HUES48 (cell line): Measurements from ENCODE around the gene SKA2.
"Not testable (repeated sequence)": the region's sequence is repeated elsewhere in the genome, so short reads cannot be mapped to it uniquely, and the experiment has no call there.

ENCODE experiments used
- H3K27ac ChIP-seq: one replicate; pipeline ENCODE4 v1.7.0; 2013; ENCODE audit warnings: low read depth, low read length, inconsistent platforms
- H3K27me3 ChIP-seq: 2 replicates; pipeline ENCODE4 v1.6.1; 2013; ENCODE audit warnings: mild to moderate bottlenecking, low read length; ENCODE audit not compliant: control insufficient read depth, insufficient read depth
- H3K36me3 ChIP-seq: 2 replicates; pipeline ENCODE4 v1.6.1; 2013; ENCODE audit warnings: low read length; ENCODE audit not compliant: control insufficient read depth, insufficient read depth
- H3K4me1 ChIP-seq: 2 replicates; pipeline ENCODE4 v1.6.1; 2013; ENCODE audit warnings: mild to moderate bottlenecking, low read length; ENCODE audit not compliant: control insufficient read depth, insufficient read depth
- H3K4me3 ChIP-seq: 2 replicates; pipeline ENCODE4 v1.5.1; 2013; ENCODE audit warnings: mild to moderate bottlenecking, low read depth, low read length
- H3K9ac ChIP-seq: 2 replicates; pipeline ENCODE4 v1.6.1; 2013; ENCODE audit warnings: mild to moderate bottlenecking, low read depth, low read length, moderate library complexity
- H3K9me3 ChIP-seq: 2 replicates; pipeline ENCODE4 v1.6.1; 2013; ENCODE audit warnings: low read length; ENCODE audit not compliant: control insufficient read depth, insufficient read depth

Gene SKA2

DNA sequence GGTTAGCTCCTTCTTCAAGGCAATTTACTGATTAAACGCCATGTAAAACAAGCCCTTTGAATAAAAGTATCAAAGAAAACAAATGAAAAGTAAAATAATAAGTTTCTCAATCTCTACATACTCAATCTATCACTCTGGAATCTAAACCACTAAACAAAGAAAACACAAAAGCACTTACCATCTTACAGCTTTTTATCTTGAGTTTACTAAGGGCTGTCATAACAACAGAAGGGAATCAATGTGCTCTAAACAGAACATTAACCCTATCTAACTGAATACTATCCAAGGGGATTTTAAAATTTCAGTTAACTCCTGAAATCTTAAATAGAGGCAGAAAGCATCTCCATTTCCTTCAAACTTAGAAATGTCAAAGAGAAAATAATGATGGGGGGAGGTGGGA, 3.4 kb downstream of the SKA2 start:
- Histone ChIP-seq H3K27me3 (no peaks in the 10 kb centered on the region), H3K36me3 (no peaks in the 10 kb centered on the region), H3K4me1 (peaks cover 26% of the 10 kb centered on the region), H3K4me3 (peak overlapping the region; percentile 24; the same call in 1 of the 2 replicates), H3K27ac (no peak overlapping the region), H3K9me3 (no peaks in the 10 kb centered on the region), H3K9ac (no peak overlapping the region; the same call in 1 of the 2 replicates)

DNA sequence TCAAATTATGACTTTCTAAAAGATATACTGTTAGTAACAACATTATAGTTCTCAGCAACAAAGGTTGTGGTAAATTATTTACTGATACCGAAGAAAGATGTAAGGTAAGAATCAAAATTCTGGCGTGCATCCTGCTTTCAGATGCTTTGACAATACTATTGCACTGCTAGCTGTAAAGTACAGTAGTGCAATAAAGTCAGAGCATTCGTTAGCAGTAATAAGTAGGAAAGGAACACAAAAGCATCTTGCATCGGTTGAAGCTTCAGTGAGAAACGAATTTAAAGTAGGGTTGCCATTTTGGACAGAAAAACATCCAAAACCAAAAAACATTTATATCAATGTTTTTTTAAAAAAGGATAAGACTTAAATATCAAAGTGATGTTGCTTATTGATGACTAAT, 4.0 kb downstream of the SKA2 start:
- Histone ChIP-seq H3K9me3 (no peaks in the 10 kb centered on the region), H3K9ac (no peak overlapping the region), H3K36me3 (no peaks in the 10 kb centered on the region), H3K4me1 (peaks cover 26% of the 10 kb centered on the region), H3K4me3 (no peak overlapping the region), H3K27me3 (no peaks in the 10 kb centered on the region), H3K27ac (no peak overlapping the region)

DNA sequence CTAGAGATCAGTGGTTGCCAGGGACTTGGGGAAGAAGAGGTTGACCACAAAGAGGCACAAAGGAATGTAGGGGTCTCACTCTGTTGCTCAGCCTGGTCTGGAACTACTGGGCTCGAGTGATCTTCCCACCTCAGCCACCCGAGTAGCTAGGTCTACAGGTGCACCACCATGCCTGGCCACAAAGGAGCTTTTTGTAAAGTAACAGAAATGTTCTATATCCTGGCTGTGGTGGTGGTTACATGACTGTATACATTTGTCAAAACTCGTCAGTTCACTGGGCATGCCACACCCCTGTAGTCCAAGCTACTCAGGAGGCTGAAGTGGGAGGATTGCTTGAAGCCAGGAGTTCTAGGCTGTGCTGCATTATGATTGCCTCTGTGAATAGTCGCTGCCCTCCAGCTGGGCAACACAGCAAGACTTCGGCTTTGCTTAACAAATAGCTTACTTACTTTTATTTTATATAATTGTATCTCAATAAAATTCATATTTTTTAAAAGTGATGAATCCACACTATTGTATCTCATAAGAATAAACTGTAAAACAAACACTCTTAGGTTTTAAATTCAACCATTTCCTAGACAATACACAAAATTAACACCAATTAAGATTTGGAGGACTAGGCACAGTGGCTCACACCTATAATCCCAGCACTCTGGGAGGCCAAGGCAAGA, 5.0 kb downstream of the SKA2 start:
- H3K27ac ChIP-seq: no peak overlapping the region
- H3K36me3 ChIP-seq: no peaks in the 10 kb centered on the region
- H3K27me3 ChIP-seq: no peaks in the 10 kb centered on the region
- H3K4me1 ChIP-seq: peaks cover 26% of the 10 kb centered on the region
- no peak overlapping the region for H3K9ac ChIP-seq
- H3K9me3 ChIP-seq: no peaks in the 10 kb centered on the region
- H3K4me3 ChIP-seq: no peak overlapping the region

DNA sequence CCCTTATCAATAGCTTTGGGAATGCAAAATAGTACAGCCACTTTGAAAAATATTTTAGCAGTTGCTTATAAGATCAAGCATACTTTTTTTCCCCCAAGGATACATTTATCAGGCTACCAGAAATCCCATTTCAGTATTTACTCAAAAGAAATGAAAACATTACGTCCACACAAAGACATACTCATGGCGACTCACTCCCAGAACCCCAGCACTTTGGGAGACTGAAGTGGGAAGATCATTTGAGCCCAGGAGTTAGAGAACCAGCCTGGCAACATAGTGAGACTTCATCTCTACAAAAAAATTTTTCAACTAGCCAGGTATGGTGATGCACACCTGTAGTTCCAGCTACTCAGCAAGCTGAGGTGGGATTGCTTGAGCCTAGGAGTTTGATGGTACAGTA, 5.9 kb downstream of the SKA2 start:
- Histone ChIP-seq H3K27ac (no peak overlapping the region), H3K9me3 (no peaks in the 10 kb centered on the region), H3K4me3 (no peak overlapping the region), H3K9ac (no peak overlapping the region), H3K27me3 (no peaks in the 10 kb centered on the region), H3K36me3 (0 out of 2 replicates have a peak, but pooled peaks cover 4% of the 10 kb centered on the region), H3K4me1 (peaks cover 26% of the 10 kb centered on the region)

DNA sequence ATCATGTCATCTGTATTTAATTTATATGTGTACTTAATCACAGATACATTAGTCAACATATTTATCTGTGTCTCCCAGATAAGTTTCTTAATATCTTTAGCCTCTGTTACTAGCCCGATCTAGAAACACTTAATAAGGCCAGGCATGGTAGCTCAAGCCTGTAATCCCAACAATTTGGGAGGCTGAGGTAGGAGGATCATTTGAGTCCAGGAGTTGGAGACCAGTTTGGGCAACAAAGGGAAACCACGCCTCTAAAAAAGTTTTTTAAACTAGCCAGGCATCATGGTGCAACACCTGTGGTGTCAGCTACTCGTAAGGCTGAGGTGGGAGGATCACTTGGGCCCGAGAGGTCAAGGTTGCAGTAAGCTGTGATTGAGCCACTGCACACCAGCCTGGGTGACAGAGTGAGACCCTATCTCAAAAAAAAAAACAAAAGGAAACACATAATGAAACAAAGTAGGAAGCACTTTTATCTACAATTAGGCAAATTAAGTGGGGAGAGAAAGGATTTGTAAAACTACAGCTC, 9.4 kb downstream of the SKA2 start:
- Histone ChIP-seq H3K27ac (no peak overlapping the region), H3K27me3 (no peaks in the 10 kb centered on the region), H3K36me3 (0 out of 2 replicates have a peak, but pooled peaks cover 4% of the 10 kb centered on the region), H3K9ac (no peak overlapping the region), H3K9me3 (no peaks in the 10 kb centered on the region), H3K4me3 (no peak overlapping the region), H3K4me1 (no peaks in the 10 kb centered on the region)

DNA sequence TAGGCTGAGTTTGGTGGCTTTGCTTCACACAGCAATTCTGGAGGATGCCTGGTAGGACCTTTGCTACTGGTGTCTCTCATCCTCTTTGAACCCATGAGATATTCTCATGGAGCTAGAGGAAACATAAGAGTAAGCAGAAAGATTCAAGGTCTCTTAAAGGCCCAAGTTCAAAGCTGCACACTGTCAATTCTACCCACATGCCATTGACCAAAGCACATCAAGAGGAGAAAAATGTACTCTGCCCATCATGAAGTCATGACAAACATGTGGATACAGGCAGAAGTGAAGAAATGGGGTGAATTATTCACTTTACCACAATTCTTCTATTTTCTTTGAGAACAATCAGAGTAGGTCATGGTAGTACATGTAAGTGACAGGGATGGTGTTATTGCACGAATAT, 13.1 kb downstream of the SKA2 start:
- no peaks in the 10 kb centered on the region for H3K9me3 ChIP-seq
- no peak overlapping the region for H3K27ac ChIP-seq
- no peak overlapping the region for H3K4me3 ChIP-seq
- H3K27me3 ChIP-seq: no peaks in the 10 kb centered on the region
- H3K4me1 ChIP-seq: no peaks in the 10 kb centered on the region
- H3K9ac ChIP-seq: no peak overlapping the region
- 0 out of 2 replicates have a peak, but pooled peaks cover 4% of the 10 kb centered on the region for H3K36me3 ChIP-seq

DNA sequence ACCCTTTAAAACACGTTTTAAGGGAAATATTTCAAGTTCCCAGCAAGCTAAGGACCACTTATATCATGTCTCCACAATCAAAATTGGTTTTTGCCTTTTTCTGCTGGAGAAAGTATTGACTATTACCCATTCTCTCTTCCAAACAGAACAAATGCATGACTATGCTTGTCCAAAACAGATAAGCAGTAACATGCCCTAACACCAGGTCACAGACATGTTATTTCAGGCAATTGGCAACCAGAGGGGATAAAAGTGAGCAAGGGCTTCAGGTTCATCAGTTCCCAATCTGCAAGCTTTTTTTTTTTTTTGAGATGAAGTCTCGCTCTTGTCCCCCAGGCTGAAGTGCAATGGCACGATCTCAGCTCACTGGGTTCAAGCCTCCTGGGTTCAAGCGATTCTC, 15.0 kb downstream of the SKA2 start:
- H3K36me3 ChIP-seq: 0 out of 2 replicates have a peak, but pooled peaks cover 4% of the 10 kb centered on the region
- no peaks in the 10 kb centered on the region for H3K4me1 ChIP-seq
- no peak overlapping the region for H3K27ac ChIP-seq
- no peak overlapping the region for H3K4me3 ChIP-seq
- no peaks in the 10 kb centered on the region for H3K9me3 ChIP-seq
- no peaks in the 10 kb centered on the region for H3K27me3 ChIP-seq
- no peak overlapping the region for H3K9ac ChIP-seq

GRCh38 chr17:59138339-59138738, 16.6 kb downstream of the SKA2 start:
- H3K27me3 ChIP-seq, H3K4me3 ChIP-seq, H3K36me3 ChIP-seq, H3K4me1 ChIP-seq, H3K9ac ChIP-seq, H3K27ac ChIP-seq, H3K9me3 ChIP-seq: not testable (repeated sequence)

DNA sequence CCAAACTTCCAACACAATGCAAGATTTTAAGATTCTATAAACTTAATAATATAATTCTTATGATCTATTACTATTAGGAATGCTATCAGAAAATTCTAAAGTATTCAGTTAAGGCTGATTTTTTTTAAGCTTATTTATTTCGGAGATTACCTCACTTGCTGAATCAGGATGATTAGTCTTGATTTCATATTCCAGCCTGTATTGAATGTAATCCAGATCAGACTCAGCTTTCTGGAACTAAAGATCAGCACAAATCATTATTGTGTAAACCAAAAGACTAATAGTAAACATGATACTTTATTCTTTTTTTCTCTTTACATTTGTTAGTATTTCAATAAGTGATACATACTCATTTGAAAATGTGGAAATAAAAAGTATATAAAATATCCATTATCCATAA, 23.9 kb downstream of the SKA2 start:
- Histone ChIP-seq H3K36me3 (peaks cover 24% of the 10 kb centered on the region), H3K9ac (no peak overlapping the region), H3K4me1 (no peaks in the 10 kb centered on the region), H3K4me3 (no peak overlapping the region), H3K27ac (no peak overlapping the region), H3K9me3 (no peaks in the 10 kb centered on the region), H3K27me3 (no peaks in the 10 kb centered on the region)

GRCh38 chr17:59129814-59130213, 25.2 kb downstream of the SKA2 start:
- H3K27me3 ChIP-seq: no peaks in the 10 kb centered on the region
- H3K9me3 ChIP-seq: no peaks in the 10 kb centered on the region
- no peaks in the 10 kb centered on the region for H3K4me1 ChIP-seq
- H3K4me3 ChIP-seq: no peak overlapping the region
- H3K27ac ChIP-seq: no peak overlapping the region
- H3K36me3 ChIP-seq: peaks cover 24% of the 10 kb centered on the region
- H3K9ac ChIP-seq: no peak overlapping the region

DNA sequence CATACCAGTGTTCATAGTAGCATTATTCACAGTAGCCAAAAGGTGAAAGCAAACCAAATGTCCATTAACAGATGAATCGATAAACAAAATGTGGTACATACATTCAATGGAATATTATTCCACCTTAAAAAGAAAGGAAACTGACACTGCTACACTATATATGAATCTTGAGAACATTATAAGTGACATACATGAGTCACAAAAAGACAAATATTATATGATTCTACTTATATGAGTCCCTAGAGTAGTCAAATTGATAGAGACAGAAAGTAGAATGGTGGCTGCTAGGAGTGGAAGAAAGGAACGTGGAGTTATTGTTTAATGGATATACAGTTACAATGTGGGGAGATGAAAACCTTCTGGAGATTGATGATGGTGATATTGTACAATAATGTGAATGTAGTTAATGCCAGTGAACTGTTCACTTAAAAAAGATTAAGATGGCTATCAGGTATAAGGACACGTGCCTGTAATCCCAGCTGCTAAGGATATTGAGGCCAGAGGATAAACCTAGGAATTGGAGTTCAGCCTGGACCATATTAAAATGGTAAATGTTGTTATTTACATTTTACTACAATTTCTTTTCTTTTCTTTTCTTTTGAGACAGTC, 28.1 kb downstream of the SKA2 start:
- H3K27me3 ChIP-seq: no peaks in the 10 kb centered on the region
- H3K27ac ChIP-seq: no peak overlapping the region
- H3K4me1 ChIP-seq: no peaks in the 10 kb centered on the region
- no peak overlapping the region for H3K4me3 ChIP-seq
- H3K36me3 ChIP-seq: peaks cover 35% of the 10 kb centered on the region
- no peak overlapping the region for H3K9ac ChIP-seq
- no peaks in the 10 kb centered on the region for H3K9me3 ChIP-seq
